CD4-positive, alpha-beta T cell treated with Interferon gamma for 1 hour (primary cell): ENCODE measurements around the gene PCGF2.
A peak's percentile ranks its signal among the peaks of the same experiment; 100 is the strongest.

ENCODE experiments used
- DNase-seq: peaks from one replicate; pipeline ENCODE4 v3.0.0-alpha.2; 2020

The PCGF2 gene

DNA sequence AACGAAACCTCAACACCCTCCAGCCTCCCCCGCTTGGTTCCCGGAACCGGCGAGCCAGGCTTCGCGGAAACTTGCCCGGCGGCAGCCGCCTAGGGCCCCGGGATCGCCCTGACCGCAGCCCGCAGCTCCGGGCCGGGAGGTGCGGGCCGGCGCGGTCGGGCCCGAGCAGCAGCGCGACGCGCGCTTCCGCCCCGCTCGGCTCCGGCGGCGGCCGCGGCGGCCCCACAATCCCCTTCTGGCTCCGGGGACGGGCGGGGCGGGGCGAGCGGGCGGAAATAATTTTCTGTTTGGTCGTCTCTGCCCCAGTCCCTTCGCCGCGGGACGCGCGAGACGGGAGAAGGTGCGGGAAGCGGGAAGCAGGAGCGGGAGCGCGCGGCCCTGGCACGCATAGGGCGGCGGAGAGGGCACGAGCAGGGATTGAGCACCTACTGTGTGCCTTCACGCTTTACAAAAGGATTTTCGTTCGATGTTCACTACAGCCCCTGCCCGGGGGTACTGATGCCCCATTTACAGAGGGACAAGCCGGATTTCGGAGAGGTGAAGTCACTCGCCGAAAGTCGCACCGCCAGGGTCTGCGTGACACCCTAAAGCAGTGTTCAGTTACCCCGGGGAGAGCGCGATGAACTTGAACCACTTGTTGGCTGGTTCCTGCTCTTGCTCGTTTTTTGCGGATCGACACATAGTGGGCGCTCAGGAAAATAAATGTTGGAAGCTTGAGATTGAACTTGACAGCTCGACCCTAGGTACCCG is 45.8 kb downstream of the PCGF2 start:
- DNase-seq, result peak; percentile 79

DNA sequence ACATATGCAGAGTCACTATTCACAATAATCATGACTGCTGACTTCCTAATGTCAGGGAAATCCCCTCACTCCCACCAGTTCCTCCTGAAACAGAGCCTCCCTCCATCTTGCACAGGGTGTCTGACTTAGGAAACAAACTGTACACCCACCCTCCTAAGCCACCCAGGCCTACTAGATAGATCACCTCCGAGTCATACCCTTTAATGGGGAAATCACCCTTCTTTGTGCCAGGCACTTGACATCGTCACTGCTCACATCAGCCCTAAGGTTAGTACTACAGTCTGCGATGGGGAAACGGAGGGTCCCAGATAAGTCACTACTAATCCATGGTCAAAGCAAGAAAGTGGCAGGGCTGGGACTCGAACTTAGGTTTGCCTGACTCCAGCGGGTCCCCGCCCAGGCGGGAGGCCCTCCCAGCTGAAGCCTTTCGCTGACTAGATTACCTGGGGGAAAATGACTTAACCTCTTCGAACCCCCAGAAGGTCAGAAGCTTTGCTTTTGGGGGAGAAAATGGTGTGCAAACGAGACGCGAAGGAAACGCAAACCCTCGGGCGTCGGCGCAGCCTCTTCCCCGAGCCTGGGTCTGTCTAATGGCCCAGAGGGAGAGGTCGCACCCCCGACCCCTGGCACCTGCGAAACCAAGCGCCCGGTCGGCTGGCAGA is 46.5 kb downstream of the PCGF2 start:
- peak; percentile 80 for DNase-seq

DNA sequence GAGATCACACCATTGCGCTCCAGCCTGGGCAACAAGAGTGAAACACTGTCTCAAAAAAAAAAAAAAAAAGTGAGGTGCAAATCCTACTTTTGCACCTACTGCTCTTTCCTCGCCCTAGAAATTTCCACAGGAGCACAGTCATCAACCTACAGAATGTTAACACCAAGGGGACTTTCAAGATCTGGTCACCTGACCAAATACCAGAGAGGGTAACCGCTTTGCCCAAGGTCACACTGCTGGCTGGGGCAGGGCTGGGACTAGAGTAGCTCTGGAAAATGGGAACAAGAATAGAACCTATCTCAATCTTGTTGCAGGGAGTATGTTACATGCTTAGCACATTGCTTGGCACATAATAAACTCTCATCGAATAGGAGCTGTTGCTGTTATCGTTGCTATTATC is 49.4 kb downstream of the PCGF2 start:
- DNase-seq, result no peak

DNA sequence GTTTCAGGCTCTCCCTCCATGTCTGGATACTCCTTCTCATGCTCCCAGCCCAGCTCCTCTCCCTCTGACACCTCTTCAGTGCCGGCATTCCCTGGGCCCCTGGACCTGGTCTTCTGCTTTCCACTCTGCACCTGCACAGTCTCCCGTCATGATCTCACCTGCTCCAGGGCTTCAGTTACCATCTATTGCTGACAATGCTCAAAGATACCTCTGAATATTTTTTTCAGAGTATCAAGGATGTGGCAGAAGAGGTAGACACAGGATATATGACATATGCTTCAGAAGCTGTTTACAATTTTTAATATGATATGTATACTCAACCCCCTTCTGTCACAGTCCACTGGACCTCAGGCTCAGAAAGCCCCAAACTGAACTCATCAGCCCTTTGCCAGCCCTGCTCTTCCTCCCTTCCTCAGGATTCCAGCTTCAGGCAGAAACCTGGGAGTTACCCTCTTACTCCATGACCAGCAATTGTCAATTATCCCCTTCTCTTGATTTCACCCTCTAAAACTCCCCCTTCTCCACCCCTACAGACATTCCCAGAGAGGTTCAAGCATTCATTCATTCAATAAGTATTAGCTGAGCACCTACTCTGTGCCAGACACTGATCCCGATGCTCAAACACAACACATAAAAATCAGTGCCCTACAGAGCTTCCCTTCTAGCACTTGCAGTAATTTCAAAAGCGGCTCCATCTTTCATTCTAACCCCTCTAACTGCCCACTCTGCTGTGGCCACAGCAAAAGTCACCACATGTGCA is 50.9 kb downstream of the PCGF2 start:
- no peak for DNase-seq

DNA sequence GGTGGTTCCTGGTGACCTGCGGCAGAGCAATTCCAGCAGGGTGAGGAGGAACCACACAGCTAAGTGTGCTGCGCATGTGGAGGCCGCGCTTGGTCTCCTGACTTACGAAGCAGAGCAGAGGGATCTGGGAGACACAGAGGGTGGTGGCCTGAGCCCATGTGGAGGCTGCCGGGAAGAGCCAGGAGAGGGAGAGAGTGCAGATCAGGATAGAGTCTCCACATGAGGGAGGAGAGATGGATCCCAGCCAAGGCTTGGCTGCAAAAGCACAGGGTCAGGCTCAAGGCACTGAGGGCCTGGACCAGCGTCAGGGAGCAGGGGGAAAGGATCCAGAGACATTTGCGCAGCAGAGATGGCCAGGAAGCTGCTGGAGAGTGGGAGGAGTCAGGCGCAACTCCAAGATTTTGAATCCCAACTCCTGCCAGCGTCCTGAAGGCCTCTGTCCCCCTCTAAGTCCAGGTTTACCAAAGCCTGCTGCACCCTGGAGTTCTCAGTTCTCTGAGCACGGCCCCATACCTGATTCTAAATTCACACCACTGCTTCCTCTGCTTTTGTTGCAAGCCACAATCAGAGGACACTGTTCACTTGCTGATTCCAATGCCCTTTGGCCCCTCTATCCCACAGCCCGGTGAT is 54.3 kb downstream of the PCGF2 start:
- no peak for DNase-seq

DNA sequence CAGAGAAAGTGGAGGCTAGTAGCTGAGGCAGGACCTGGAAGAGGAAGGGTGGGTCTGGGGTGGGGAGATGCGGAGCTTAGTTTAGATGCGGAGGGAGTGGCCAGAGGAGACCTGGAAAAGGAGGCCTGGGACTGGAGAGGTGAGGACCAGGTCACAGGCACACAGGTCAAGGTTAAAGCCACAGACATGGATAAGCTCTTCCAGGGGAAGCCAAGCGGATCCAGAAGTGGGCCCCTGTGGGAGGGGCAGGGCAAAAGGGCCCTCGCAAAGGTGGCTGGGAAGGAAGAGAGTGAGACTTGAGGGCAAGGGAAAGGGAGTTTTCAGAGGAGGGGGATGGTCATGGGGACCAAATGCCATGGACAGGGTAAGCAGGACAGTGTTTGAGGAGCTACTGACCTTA is 57.0 kb downstream of the PCGF2 start:
- DNase-seq, result no peak

DNA sequence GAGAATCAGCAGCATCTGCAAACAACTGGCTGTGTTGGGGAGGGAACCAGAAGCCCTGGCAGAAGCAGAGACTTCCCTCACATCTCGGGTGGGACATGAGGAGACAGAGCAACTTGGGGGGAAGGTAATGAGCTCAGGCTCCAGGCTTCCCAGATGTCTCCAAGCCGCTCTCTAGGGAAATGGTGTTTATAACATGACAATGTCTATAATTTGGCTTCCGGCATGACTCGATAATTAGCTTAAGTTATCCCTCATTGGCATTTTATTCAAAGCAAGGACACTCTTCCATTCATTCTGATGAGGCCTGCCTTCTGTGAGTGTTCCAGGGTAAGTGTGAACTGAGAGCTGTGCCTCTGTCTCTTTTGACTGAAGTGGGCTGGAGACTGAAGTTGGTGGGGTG is 57.8 kb downstream of the PCGF2 start:
- no peak for DNase-seq

DNA sequence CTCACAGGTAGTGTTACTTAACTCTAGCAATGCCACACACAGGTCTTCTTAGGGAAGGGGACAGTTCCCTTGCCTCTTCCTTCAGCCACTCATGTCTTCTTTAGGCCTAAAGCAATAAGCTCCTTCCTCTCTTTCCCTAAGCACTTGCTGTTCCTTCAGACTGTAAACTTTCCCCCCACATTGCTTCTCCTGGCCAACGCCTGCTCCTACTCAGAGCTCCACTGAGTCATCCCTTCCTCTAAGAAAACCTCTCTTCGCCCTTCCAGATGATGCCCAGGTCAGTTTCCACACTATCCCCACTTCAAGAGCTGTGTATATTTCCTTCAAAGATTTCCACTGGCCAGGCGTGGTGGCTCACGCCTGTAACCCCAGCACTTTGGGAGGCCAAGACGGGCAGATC is 60.9 kb downstream of the PCGF2 start:
- DNase-seq, result no peak

DNA sequence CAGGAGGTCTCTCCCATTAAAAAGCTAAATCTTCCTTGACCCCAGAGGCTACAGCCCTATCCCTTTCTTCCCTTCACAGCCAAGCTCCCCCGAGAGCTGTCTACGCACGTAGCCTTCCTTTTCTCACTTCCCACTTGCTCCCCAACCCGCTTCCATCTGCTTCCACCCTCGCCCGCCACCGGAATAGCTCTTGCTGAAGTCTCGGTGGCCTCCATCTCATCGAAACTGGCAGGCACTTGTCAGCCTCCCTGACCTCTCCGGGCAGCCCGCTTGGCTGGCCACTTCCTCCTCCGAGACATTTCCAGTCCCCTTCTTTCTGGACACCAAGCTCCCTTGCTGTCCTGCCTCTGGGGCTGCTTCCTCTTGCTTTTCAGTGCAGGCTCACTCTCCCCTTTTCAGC is 62.6 kb downstream of the PCGF2 start:
- DNase-seq, result peak; percentile 31
